Small intestine (tissue), 7 donors: Measurements from ENCODE around the gene PARD3. TPM values are rescaled to one million over a fixed set of nuclear protein-coding genes. Genes with fewer than 3 reads are reported as not detected.

Experiments used
- DNase-seq, 2 donors: peaks; one replicate each; pipeline versions ENCODE4 v3.0.0 to v3.0.0-alpha.2; 2013
- FAIRE-seq: peaks from 2 replicates; lab custom pipeline; 2012; peaks lifted over from hg19 to GRCh38; lab: Jason Lieb, UNC
- H3K27ac ChIP-seq, 3 donors: one replicate each; pipeline ENCODE4 v1.5.1; 2013; ENCODE audit warnings: low read length in 2 of 3, mild to moderate bottlenecking in 2 of 3, control low read depth in 1 of 3, inconsistent platforms in 1 of 3, low read depth in 1 of 3, moderate library complexity in 1 of 3
- H3K27me3 ChIP-seq, 3 donors: one replicate each; pipeline ENCODE4 v1.6.1; 2013; ENCODE audit warnings: low read length in 3 of 3, inconsistent platforms in 1 of 3; ENCODE audit not compliant: control insufficient read depth in 3 of 3, insufficient read depth in 3 of 3
- H3K36me3 ChIP-seq, 3 donors: one replicate each; pipeline ENCODE4 v1.6.1; 2013; ENCODE audit warnings: low read length in 3 of 3, inconsistent platforms in 1 of 3, low read depth in 1 of 3, mild to moderate bottlenecking in 1 of 3, moderate library complexity in 1 of 3; ENCODE audit not compliant: control insufficient read depth in 3 of 3, insufficient read depth in 2 of 3
- H3K4me1 ChIP-seq, 3 donors: one replicate each; pipeline ENCODE4 v1.6.1; 2013; ENCODE audit warnings: low read length in 2 of 3, inconsistent platforms in 1 of 3, low read depth in 1 of 3, mild to moderate bottlenecking in 1 of 3, moderate library complexity in 1 of 3; ENCODE audit not compliant: control insufficient read depth in 3 of 3, insufficient read depth in 2 of 3
- H3K4me3 ChIP-seq, 3 donors: one replicate each; pipeline ENCODE4 v1.5.1; 2013; ENCODE audit warnings: low read length in 3 of 3, control low read depth in 1 of 3, inconsistent platforms in 1 of 3, low read depth in 1 of 3, mild to moderate bottlenecking in 1 of 3, moderate library complexity in 1 of 3
- H3K9me3 ChIP-seq, 2 donors: one replicate each; pipeline ENCODE4 v1.6.1; 2013; ENCODE audit warnings: low read depth in 1 of 2, low read length in 1 of 2; ENCODE audit not compliant: control insufficient read depth in 2 of 2, insufficient read depth in 1 of 2
- WGBS, 3 donors: extraction: QIAGEN DNeasy Blood & Tissue Kit; methylation state at CpG; one replicate each; pipeline ENCODE4 v1.1.7; 2013; 5-methylcytosine and 5-hydroxymethylcytosine counted together
- polyA plus RNA-seq, 4 donors: library from polyadenylated mRNA; stranded (reverse) in 3 of 4; unstranded in 1 of 4; fragments of 200-250 nt in 3 of 4; fragments of 120-200 nt in 1 of 4; gene quantifications; one replicate each; pipeline versions ENCODE4 v1.2.1 to v1.2.3, GENCODE V29; 2013
- donor health status: healthy with polysubstance abuse.
- donor health status: control.
- donor health status: control.
- donor health status: Bipolar disorder and iron deficiency.
- donor health status: healthy.

PARD3 gene
- polyA plus RNA-seq, 4 donors = 14.3 to 24.3 (median 15.5) TPM

- peak; percentile 55 to 74 for DNase-seq
- 34 to 65% (median 46%) methylated on average over 12 of the region's 12 CpGs for WGBS, 3 donors
- peak overlapping the region in 2 of 3 donors; percentile 8 to 41 for H3K27ac ChIP-seq
- no peaks in the 10 kb centered on the region for H3K9me3 ChIP-seq
- H3K36me3 ChIP-seq = no peaks in the 10 kb centered on the region
- no peaks in the 10 kb centered on the region for H3K27me3 ChIP-seq
- FAIRE-seq = no peak
- peaks cover 12 to 19% (median 17%) of the 10 kb centered on the region in 3 donors for H3K4me1 ChIP-seq
- H3K4me3 ChIP-seq = no peak overlapping the region
Observed at GRCh38 chr10:34736976-34737771, 77.9 kb downstream of the PARD3 start.

- DNase-seq = no peak
- Histone ChIP-seq H3K9me3 (no peaks in the 10 kb centered on the region), H3K4me3 (no peak overlapping the region), H3K36me3 (no peaks in the 10 kb centered on the region), H3K27me3 (no peaks in the 10 kb centered on the region), H3K27ac (no peak overlapping the region), H3K4me1 (peaks cover 12 to 13% (median 13%) of the 10 kb centered on the region in 3 donors)
- FAIRE-seq = no peak
- WGBS, 3 donors = 82 to 91% (median 90%) methylated on average over 3 of the region's 3 CpGs
Observed at GRCh38 chr10:34734918-34735317, 80.2 kb downstream of the PARD3 start.

- WGBS, 3 donors = 72 to 73% (median 73%) methylated on average over 4 of the region's 4 CpGs
- no peaks in the 10 kb centered on the region for H3K27me3 ChIP-seq
- H3K36me3 ChIP-seq = no peaks in the 10 kb centered on the region
- H3K9me3 ChIP-seq = no peaks in the 10 kb centered on the region
- DNase-seq (peak; percentile 23 to 81), FAIRE-seq (no peak)
- no peak overlapping the region for H3K27ac ChIP-seq
- peaks cover 7 to 12% (median 7%) of the 10 kb centered on the region in 3 donors for H3K4me1 ChIP-seq
- no peak overlapping the region for H3K4me3 ChIP-seq
Observed at GRCh38 chr10:34732926-34733325, 82.2 kb downstream of the PARD3 start.

GRCh38 chr10:34731885-34732701 is 83.0 kb downstream of the PARD3 start:
- Histone ChIP-seq H3K27me3 (no peaks in the 10 kb centered on the region), H3K4me3 (no peak overlapping the region), H3K9me3 (no peaks in the 10 kb centered on the region), H3K27ac (no peak overlapping the region), H3K4me1 (peaks cover 3 to 7% (median 5%) of the 10 kb centered on the region in 3 donors), H3K36me3 (no peaks in the 10 kb centered on the region)
- DNase-seq (peak in 1 of 2 donors; percentile 10), FAIRE-seq (no peak)
- 48 to 58% (median 56%) methylated on average over 7 of the region's 7 CpGs for WGBS, 3 donors

- WGBS, 3 donors = 86 to 93% (median 89%) methylated on average over 2 of the region's 2 CpGs
- no peak for FAIRE-seq
- no peaks in the 10 kb centered on the region for H3K36me3 ChIP-seq
- H3K27me3 ChIP-seq = no peaks in the 10 kb centered on the region
- peak in 1 of 2 donors; percentile 31 for DNase-seq
- H3K4me1 ChIP-seq = peaks cover 3 to 7% (median 3%) of the 10 kb centered on the region in 3 donors
- H3K27ac ChIP-seq = no peak overlapping the region
- no peaks in the 10 kb centered on the region for H3K9me3 ChIP-seq
- no peak overlapping the region for H3K4me3 ChIP-seq
Observed at GRCh38 chr10:34731213-34731612, 83.9 kb downstream of the PARD3 start.

GRCh38 chr10:34730726-34731125 is 84.4 kb downstream of the PARD3 start:
- no peak for DNase-seq
- no peak overlapping the region for H3K27ac ChIP-seq
- no peaks in the 10 kb centered on the region for H3K9me3 ChIP-seq
- FAIRE-seq = no peak
- no peaks in the 10 kb centered on the region for H3K27me3 ChIP-seq
- 88 to 92% (median 91%) methylated on average over 7 of the region's 7 CpGs for WGBS, 3 donors
- no peaks in the 10 kb centered on the region for H3K36me3 ChIP-seq
- H3K4me3 ChIP-seq = no peak overlapping the region
- peaks cover 3 to 7% (median 3%) of the 10 kb centered on the region in 3 donors for H3K4me1 ChIP-seq

GRCh38 chr10:34729619-34730018 is 85.5 kb downstream of the PARD3 start:
- DNase-seq = peak in 1 of 2 donors; percentile 64
- H3K9me3 ChIP-seq = no peaks in the 10 kb centered on the region
- FAIRE-seq = no peak
- H3K4me3 ChIP-seq = no peak overlapping the region
- WGBS, 3 donors = 31 to 51% (median 45%) methylated on average over 5 of the region's 5 CpGs
- H3K4me1 ChIP-seq = peaks cover 3 to 7% (median 3%) of the 10 kb centered on the region in 3 donors
- H3K36me3 ChIP-seq = no peaks in the 10 kb centered on the region
- H3K27me3 ChIP-seq = no peaks in the 10 kb centered on the region
- no peak overlapping the region for H3K27ac ChIP-seq

- no peak for DNase-seq
Observed at GRCh38 chr10:34728361-34728760, 86.7 kb downstream of the PARD3 start.

More at GRCh38 chr10:34728361-34728760, 86.7 kb downstream of the PARD3 start:
- H3K27ac ChIP-seq = no peak overlapping the region
- no peaks in the 10 kb centered on the region for H3K27me3 ChIP-seq
- WGBS, 3 donors = 82 to 94% (median 88%) methylated on average over 1 of the region's 1 CpG
- H3K4me3 ChIP-seq = no peak overlapping the region
- no peaks in the 10 kb centered on the region for H3K9me3 ChIP-seq
- no peak for FAIRE-seq
- H3K36me3 ChIP-seq = no peaks in the 10 kb centered on the region
- peaks cover 3 to 7% (median 3%) of the 10 kb centered on the region in 3 donors for H3K4me1 ChIP-seq
